Measurements from ENCODE around the gene IQSEC1. TPM values are rescaled to one million over a fixed set of nuclear protein-coding genes. Genes with fewer than 3 reads are reported as not detected.
A peak's percentile ranks its signal among the peaks of the same experiment; 100 is the strongest.

IQSEC1 gene
- total and polyA plus RNA-seq, 2 donors (not counting 1 experiment from before 2014, with no cell fraction given): 96.7 to 222 TPM

GRCh38 chr3:12963231-12963896 is 109.9 kb downstream of the IQSEC1 start:
- TF ChIP-seq EZH2 (IDR thresholded peaks at IDR 0.05; ENCODE audit: borderline replicate concordance, insufficient read depth, low read depth, low read length, poor library complexity, severe bottlenecking) (no peak), CTCF (IDR thresholded peaks at IDR 0.05) (no peak)
- Histone ChIP-seq H4K20me1 (ENCODE audit: control insufficient read depth, insufficient read depth, low read length, poor library complexity, severe bottlenecking) (peaks cover 97% of the 10 kb centered on the region), H3K4me2 (replicated peaks; ENCODE audit: low read depth, low read length, poor library complexity, severe bottlenecking) (peak overlapping the region; percentile 32), H3K27me3 (replicated peaks in 1 of 4; ENCODE audit: control extremely low read depth in 1 of 4, control insufficient read depth in 3 of 4, insufficient read depth in 4 of 4, low read length in 3 of 4) (no peaks in the 10 kb centered on the region), H3K27ac (ENCODE audit: low read length in 2 of 2) (peak overlapping the region in 1 of 2 donors; percentile 39), H3K79me2 (ENCODE audit: control insufficient read depth, insufficient read depth, low read length) (peaks cover 97% of the 10 kb centered on the region), H3K9me3 (ENCODE audit: control extremely low read depth in 1 of 3, control insufficient read depth in 2 of 3, insufficient read depth in 1 of 3, low read length in 2 of 3) (no peaks in the 10 kb centered on the region), H3K4me3 (ENCODE audit: control extremely low read depth in 1 of 5, extremely low read depth in 1 of 5, insufficient read depth in 1 of 5, low read depth in 2 of 5, low read length in 4 of 5) (no peak overlapping the region), H3K9ac (ENCODE audit: low read length) (no peak overlapping the region), H3K4me1 (ENCODE audit: control insufficient read depth in 2 of 2, insufficient read depth in 2 of 2, low read length in 2 of 2) (peaks cover 94 to 96% of the 10 kb centered on the region in 2 donors), H2AFZ (ENCODE audit: insufficient read depth, low read depth, low read length, poor library complexity, severe bottlenecking) (no peak overlapping the region), H3K36me3 (replicated peaks in 1 of 2; ENCODE audit: control extremely low read depth in 1 of 2, control insufficient read depth in 1 of 2, extremely low read depth in 1 of 2, insufficient read depth in 2 of 2, low read length in 1 of 2) (peaks cover 0 to 55% of the 10 kb centered on the region in 2 experiments)
- Mint-ChIP-seq H3K27me3 (no peaks in the 10 kb centered on the region), H3K4me3 (peak overlapping the region; percentile 37), H3K9me3 (ENCODE audit: insufficient read depth) (no peaks in the 10 kb centered on the region), H3K27ac (peak overlapping the region; percentile 64), H3K4me1 (peaks cover 93% of the 10 kb centered on the region)
- 26% methylated on average over 4 of the region's 7 CpGs for WGBS (ENCODE audit: insufficient coverage)
- ChIA-PET CTCF (interaction anchor here (1.2 to 2.2 kb wide), 2 partner anchors 21 to 489 kb away, joined by 4 to 6 read pairs; no protein-coding TSS in a partner anchor), POLR2A (interaction anchor here (0.8 kb wide), 1 partner anchor 8 kb away, joined by 3 read pairs; no protein-coding TSS in a partner anchor)
- intact Hi-C loops (cut with micrococcal nuclease): loop anchor here (2.0 kb wide), 1 partner anchor 113 kb away; no protein-coding TSS in a partner anchor
- ATAC-seq (ENCODE audit: low read depth): no peak
- DNase-seq: no peak

- Histone ChIP-seq H2AFZ (ENCODE audit: insufficient read depth, low read depth, low read length, poor library complexity, severe bottlenecking) (no peak overlapping the region), H3K36me3 (replicated peaks in 1 of 2; ENCODE audit: control extremely low read depth in 1 of 2, control insufficient read depth in 1 of 2, extremely low read depth in 1 of 2, insufficient read depth in 2 of 2, low read length in 1 of 2) (peaks cover 0 to 61% of the 10 kb centered on the region in 2 experiments), H3K9me3 (ENCODE audit: control extremely low read depth in 1 of 3, control insufficient read depth in 2 of 3, insufficient read depth in 1 of 3, low read length in 2 of 3) (no peaks in the 10 kb centered on the region), H3K27me3 (replicated peaks in 1 of 4; ENCODE audit: control extremely low read depth in 1 of 4, control insufficient read depth in 3 of 4, insufficient read depth in 4 of 4, low read length in 3 of 4) (no peaks in the 10 kb centered on the region), H3K27ac (ENCODE audit: low read length in 2 of 2) (peak overlapping the region in 1 of 2 donors; percentile 39), H3K9ac (ENCODE audit: low read length) (no peak overlapping the region), H3K4me3 (ENCODE audit: control extremely low read depth in 1 of 5, extremely low read depth in 1 of 5, insufficient read depth in 1 of 5, low read depth in 2 of 5, low read length in 4 of 5) (no peak overlapping the region), H3K4me2 (replicated peaks; ENCODE audit: low read depth, low read length, poor library complexity, severe bottlenecking) (no peak overlapping the region), H3K4me1 (ENCODE audit: control insufficient read depth in 2 of 2, insufficient read depth in 2 of 2, low read length in 2 of 2) (peaks cover 97 to 100% of the 10 kb centered on the region in 2 donors), H4K20me1 (ENCODE audit: control insufficient read depth, insufficient read depth, low read length, poor library complexity, severe bottlenecking) (peaks cover 100% of the 10 kb centered on the region), H3K79me2 (ENCODE audit: control insufficient read depth, insufficient read depth, low read length) (peaks cover 100% of the 10 kb centered on the region)
- intact Hi-C loops (cut with micrococcal nuclease): loop anchor here (2.0 kb wide), 1 partner anchor 115 kb away; no protein-coding TSS in a partner anchor
- peaks cover 97% of the 10 kb centered on the region for H3K4me1 Mint-ChIP-seq
- H3K27ac Mint-ChIP-seq: peak overlapping the region; percentile 86
- H3K4me3 Mint-ChIP-seq: no peak overlapping the region
- TF ChIP-seq EZH2 (IDR thresholded peaks at IDR 0.05; ENCODE audit: borderline replicate concordance, insufficient read depth, low read depth, low read length, poor library complexity, severe bottlenecking): no peak
- TF ChIP-seq CTCF (IDR thresholded peaks at IDR 0.05): no peak
- WGBS (ENCODE audit: insufficient coverage): 81% methylated on average over 2 of the region's 3 CpGs
- ATAC-seq (ENCODE audit: low read depth): no peak
- CTCF ChIA-PET: interaction anchor here (1.2 kb wide), 1 partner anchor 43 kb away, joined by 3 read pairs; no protein-coding TSS in a partner anchor
- POLR2A ChIA-PET: no interaction called here
- H3K9me3 Mint-ChIP-seq (ENCODE audit: insufficient read depth): no peaks in the 10 kb centered on the region
- no peaks in the 10 kb centered on the region for H3K27me3 Mint-ChIP-seq
- no peak for DNase-seq
These were observed 110.9 kb downstream of the IQSEC1 start for GRCh38 chr3:12962292-12962691.
